DND-41 (cell line): Measurements from ENCODE around the gene TTLL13.

Experiments used
- CTCF ChIP-seq: IDR thresholded peaks from 2 replicates; pipeline ENCODE4 v1.5.1; 2012; ENCODE audit warnings: borderline replicate concordance, low read length, moderate library complexity, mild to moderate bottlenecking; ENCODE audit not compliant: poor library complexity, severe bottlenecking; ENCODE audit errors: extremely low read depth
- EZH2 ChIP-seq: IDR thresholded peaks from 3 replicates; pipeline ENCODE4 v1.6.1; 2012; ENCODE audit warnings: borderline replicate concordance, low read depth, mild to moderate bottlenecking, moderate library complexity, low read length, inconsistent platforms; ENCODE audit not compliant: severe bottlenecking

- TF ChIP-seq CTCF (no peak), EZH2 (no peak)
These were observed 36.9 kb upstream of the TTLL13 start for GRCh38 chr15:90212221-90213098.
